GM23338 (cell line): Measurements from ENCODE around the gene KAZN. TPM values are rescaled to one million over a fixed set of nuclear protein-coding genes. Genes with fewer than 3 reads are reported as not detected.

Experiments used
- ATAC-seq: fragments of 200-7000 bp; cut with Tn5 transposase; 3 replicates; pipeline ENCODE4 v1.9.1; 2020
- DNase-seq: peaks from one replicate; pipeline ENCODE4 v3.0.0-alpha.2; 2015; ENCODE audit warnings: low spot score
- H2AFZ ChIP-seq: fragments of 200-600 bp; sonication (generic); 2 replicates; pipeline ENCODE4 v1.8.0; 2016; ENCODE audit warnings: antibody characterized with exemption, mild to moderate bottlenecking, moderate library complexity
- H3F3A ChIP-seq: fragments of 200-600 bp; sonication (generic); replicated peaks from 2 replicates; pipeline ENCODE4 v1.8.0; 2017; ENCODE audit warnings: antibody characterized with exemption, mixed run types, low read depth
- H3K27ac ChIP-seq: fragments of 200-600 bp; sonication (generic); 2 replicates; pipeline ENCODE4 v1.6.1; 2016; ENCODE audit warnings: low read depth
- H3K27me3 ChIP-seq: fragments of 200-600 bp; sonication (generic); 2 replicates; pipeline ENCODE4 v1.8.0; 2016; ENCODE audit warnings: mild to moderate bottlenecking, mixed run types, moderate library complexity; ENCODE audit not compliant: insufficient read depth
- H3K36me3 ChIP-seq: fragments of 200-600 bp; sonication (generic); 2 replicates; pipeline ENCODE4 v1.8.0; 2016; ENCODE audit warnings: mild to moderate bottlenecking; ENCODE audit not compliant: insufficient read depth
- H3K4me1 ChIP-seq: fragments of 200-600 bp; sonication (generic); 2 replicates; pipeline ENCODE4 v1.8.0; 2016; ENCODE audit warnings: mild to moderate bottlenecking, moderate library complexity; ENCODE audit not compliant: insufficient read depth
- H3K4me2 ChIP-seq: fragments of 200-600 bp; sonication (generic); 2 replicates; pipeline ENCODE4 v1.7.1; 2017; ENCODE audit warnings: mixed run types
- H3K4me3 ChIP-seq: fragments of 200-600 bp; sonication (generic); 2 replicates; pipeline ENCODE4 v1.6.1; 2016; ENCODE audit warnings: mixed run types
- H3K79me2 ChIP-seq: fragments of 200-600 bp; sonication (generic); replicated peaks from 2 replicates; pipeline ENCODE4 v1.8.0; 2017; ENCODE audit warnings: mild to moderate bottlenecking; ENCODE audit not compliant: insufficient read depth
- H3K9me2 ChIP-seq: fragments of 200-600 bp; sonication (generic); 2 replicates; pipeline ENCODE4 v1.8.0; 2017; ENCODE audit not compliant: insufficient read depth
- H4K20me1 ChIP-seq: fragments of 200-600 bp; sonication (generic); replicated peaks from 2 replicates; pipeline ENCODE4 v1.8.0; 2017; ENCODE audit warnings: mild to moderate bottlenecking; ENCODE audit not compliant: insufficient read depth
- H3K27ac Mint-ChIP-seq: 2 replicates; pipeline ENCODE4 v1.8.0; 2020; ENCODE audit warnings: inconsistent platforms, mild to moderate bottlenecking, moderate library complexity, mixed read lengths
- H3K27me3 Mint-ChIP-seq: 3 replicates; pipeline ENCODE4 v1.8.0; 2022; ENCODE audit warnings: low read depth, mild to moderate bottlenecking, moderate library complexity, mixed read lengths, inconsistent platforms; ENCODE audit not compliant: insufficient read depth, poor library complexity
- H3K36me3 Mint-ChIP-seq: 3 replicates; pipeline ENCODE4 v1.8.0; 2021; ENCODE audit warnings: low read depth, mild to moderate bottlenecking, inconsistent platforms, moderate library complexity, mixed read lengths
- H3K4me1 Mint-ChIP-seq: 3 replicates; pipeline ENCODE4 v1.8.0; 2020; ENCODE audit warnings: mild to moderate bottlenecking, inconsistent platforms, mixed read lengths
- H3K4me3 Mint-ChIP-seq: 3 replicates; pipeline ENCODE4 v1.8.0; 2021; ENCODE audit warnings: moderate library complexity, mild to moderate bottlenecking, inconsistent platforms, mixed read lengths
- H3K9me3 Mint-ChIP-seq: 3 replicates; pipeline ENCODE4 v1.8.0; 2020; ENCODE audit warnings: moderate library complexity, mild to moderate bottlenecking, inconsistent platforms, mixed read lengths
- CREB1 ChIP-seq: fragments of 250-450 bp; sonication (Bioruptor Pico); IDR thresholded peaks from 2 replicates; pipeline ENCODE4 v1.5.0; 2020; ENCODE audit warnings: low read depth, mild to moderate bottlenecking, moderate library complexity
- CTCF ChIP-seq, 2 experiments: fragments of 200-600 bp in 1 of 2; sonication (generic) in 1 of 2; conservative IDR thresholded peaks; 2 replicates each; pipeline versions ENCODE4 v1.5.1 to v1.6.1; 2016 to 2017; ENCODE audit warnings: antibody characterized with exemption in 2 of 2, low read depth in 2 of 2, mild to moderate bottlenecking in 2 of 2, moderate library complexity in 1 of 2
- ETS1 ChIP-seq: IDR thresholded peaks from 2 replicates; pipeline ENCODE4 v1.6.1; 2016; ENCODE audit warnings: antibody characterized with exemption
- EZH2 ChIP-seq: fragments of 200-600 bp; sonication (generic); IDR thresholded peaks from one replicate; pipeline ENCODE4 v1.8.0; 2017; ENCODE audit warnings: antibody characterized with exemption, mild to moderate bottlenecking, low read depth; ENCODE audit not compliant: unreplicated experiment
- EZH2phosphoT487 ChIP-seq: fragments of 200-600 bp; sonication (generic); IDR thresholded peaks from one replicate; pipeline ENCODE4 v1.8.1; 2018; ENCODE audit warnings: antibody characterized with exemption; ENCODE audit not compliant: unreplicated experiment
- JUNB ChIP-seq: IDR thresholded peaks from one replicate; pipeline ENCODE4 v1.6.1; 2016; ENCODE audit warnings: antibody characterized with exemption; ENCODE audit not compliant: unreplicated experiment
- NANOG ChIP-seq: IDR thresholded peaks from 2 replicates; pipeline ENCODE4 v1.6.1; 2016; ENCODE audit warnings: antibody characterized with exemption, borderline replicate concordance
- POLR2AphosphoS5 ChIP-seq: IDR thresholded peaks from 2 replicates; pipeline ENCODE4 v1.6.1; 2016; ENCODE audit warnings: antibody characterized with exemption, low read depth
- REST ChIP-seq: IDR thresholded peaks from one replicate; pipeline ENCODE4 v1.6.1; 2018; ENCODE audit warnings: antibody characterized with exemption; ENCODE audit not compliant: unreplicated experiment
- STAT1 ChIP-seq: IDR thresholded peaks from one replicate; pipeline ENCODE4 v1.6.1; 2016; ENCODE audit warnings: antibody characterized with exemption; ENCODE audit not compliant: unreplicated experiment
- ZNF114 ChIP-seq: fragments of 250-450 bp; sonication (Bioruptor Pico); IDR thresholded peaks from 2 replicates; pipeline ENCODE4 v1.5.0; 2020; ENCODE audit warnings: mild to moderate bottlenecking, moderate library complexity
- ZNF331 ChIP-seq: fragments of 250-450 bp; sonication (Bioruptor Pico); IDR thresholded peaks from 2 replicates; pipeline ENCODE4 v1.5.0; 2020; ENCODE audit warnings: low read depth, mild to moderate bottlenecking, moderate library complexity
- ZNF462 ChIP-seq: fragments of 250-450 bp; sonication (Bioruptor Pico); IDR thresholded peaks from 2 replicates; pipeline ENCODE4 v1.5.0; 2020; ENCODE audit warnings: mild to moderate bottlenecking, moderate library complexity
- polyA plus RNA-seq: library from polyadenylated mRNA; unstranded; fragments of >200 nt; fragmentation: Nextera tagmentation; extraction: Ambion mirVana; gene quantifications from 2 replicates; pipeline ENCODE4 v1.2.1, GENCODE V29; 2016
- total RNA-seq: library from RNA; depleted of rRNA; stranded (reverse); fragments of >200 nt; shearing (Covaris generic); gene quantifications from 2 replicates; pipeline ENCODE4 v1.2.3, GENCODE V29; 2014

Gene KAZN
- total and polyA plus RNA-seq, 2 experiments from 2014 or later: 9.9 to 15.0 TPM

- Mint-ChIP-seq H3K4me3 (no peak overlapping the region), H3K4me1 (peaks cover 18% of the 10 kb centered on the region), H3K9me3 (peaks cover 13% of the 10 kb centered on the region), H3K27me3 (no peaks in the 10 kb centered on the region), H3K36me3 (peaks cover 3% of the 10 kb centered on the region; the same call in 2 of the 3 replicates), H3K27ac (no peak overlapping the region)
- Histone ChIP-seq H3K27ac (no peak overlapping the region), H3F3A (no peaks in the 10 kb centered on the region), H4K20me1 (0 out of 2 replicates have a peak, but pooled peaks cover 3% of the 10 kb centered on the region), H2AFZ (no peak overlapping the region), H3K36me3 (no peaks in the 10 kb centered on the region), H3K4me2 (no peak overlapping the region), H3K4me1 (no peaks in the 10 kb centered on the region; the same call in 1 of the 2 replicates), H3K27me3 (no peaks in the 10 kb centered on the region), H3K9me2 (no peaks in the 10 kb centered on the region), H3K4me3 (no peak overlapping the region), H3K79me2 (no peaks in the 10 kb centered on the region)
- no peak for ATAC-seq
- TF ChIP-seq EZH2phosphoT487: no peak
- TF ChIP-seq CREB1: no peak
- TF ChIP-seq STAT1: no peak
- TF ChIP-seq EZH2: no peak
- no peak for TF ChIP-seq REST
- TF ChIP-seq JUNB: no peak
- TF ChIP-seq CTCF (conservative IDR thresholded peaks at IDR 0.05; ENCODE audit: low read depth in 2 of 2): no peak
- TF ChIP-seq ETS1: no peak
- TF ChIP-seq POLR2AphosphoS5: no peak
- TF ChIP-seq NANOG: no peak
- no peak for TF ChIP-seq ZNF114 (CRISPR knock-in tag)
- no peak for TF ChIP-seq ZNF331 (CRISPR knock-in tag)
- no peak for TF ChIP-seq ZNF462
- DNase-seq: no peak
These were observed 238.1 kb downstream of the KAZN start for GRCh38 chr1:14836426-14837140.
